ENCODE data around the gene NCS1.
"Not testable (repeated sequence)": the region's sequence is repeated elsewhere in the genome, so short reads cannot be mapped to it uniquely, and the experiment has no call there.

Gene NCS1

GRCh38 chr9:130276955-130277354 lies 104.8 kb downstream of the NCS1 start:
- no peak for DNase-seq (ENCODE audit: low read depth)

GRCh38 chr9:130277525-130277924 lies 105.3 kb downstream of the NCS1 start:
- DNase-seq (ENCODE audit: low read depth); H3K4me3 ChIP-seq (ENCODE audit: control insufficient read depth, low read depth, low read length): not testable (repeated sequence)

More at GRCh38 chr9:130276955-130277354, 104.8 kb downstream of the NCS1 start:
- H3K4me3 ChIP-seq (ENCODE audit: control insufficient read depth, low read depth, low read length), result no peak overlapping the region
- TF ChIP-seq CTCF (IDR thresholded peaks at IDR 0.05; ENCODE audit: control insufficient read depth, insufficient read depth, low read depth, low read length, missing control alignments), result no peak

- no peak overlapping the region for H3K4me3 ChIP-seq (ENCODE audit: control insufficient read depth, low read depth, low read length)
- TF ChIP-seq CTCF (IDR thresholded peaks at IDR 0.05; ENCODE audit: control insufficient read depth, insufficient read depth, low read depth, low read length, missing control alignments), result no peak
- no peak for DNase-seq (ENCODE audit: low read depth)
These were observed 111.5 kb downstream of the NCS1 start for GRCh38 chr9:130283539-130284248.

GRCh38 chr9:130284249-130284625 lies 112.0 kb downstream of the NCS1 start:
- H3K4me3 ChIP-seq (ENCODE audit: control insufficient read depth, low read depth, low read length), result no peak overlapping the region
- TF ChIP-seq CTCF (IDR thresholded peaks at IDR 0.05; ENCODE audit: control insufficient read depth, insufficient read depth, low read depth, low read length, missing control alignments), result no peak
- no peak for DNase-seq (ENCODE audit: low read depth)

GRCh38 chr9:130284690-130285089 lies 112.5 kb downstream of the NCS1 start:
- DNase-seq (ENCODE audit: low read depth), result no peak
- TF ChIP-seq CTCF (IDR thresholded peaks at IDR 0.05; ENCODE audit: control insufficient read depth, insufficient read depth, low read depth, low read length, missing control alignments), result no peak
- no peak overlapping the region for H3K4me3 ChIP-seq (ENCODE audit: control insufficient read depth, low read depth, low read length)

- H3K4me3 ChIP-seq (ENCODE audit: control insufficient read depth, low read depth, low read length), result no peak overlapping the region
- TF ChIP-seq CTCF (IDR thresholded peaks at IDR 0.05; ENCODE audit: control insufficient read depth, insufficient read depth, low read depth, low read length, missing control alignments), result no peak
- DNase-seq (ENCODE audit: low read depth), result no peak
These were observed 113.1 kb downstream of the NCS1 start for GRCh38 chr9:130285271-130285670.

GRCh38 chr9:130286072-130286770 lies 114.0 kb downstream of the NCS1 start:
- no peak for TF ChIP-seq CTCF (IDR thresholded peaks at IDR 0.05; ENCODE audit: control insufficient read depth, insufficient read depth, low read depth, low read length, missing control alignments)
- no peak for DNase-seq (ENCODE audit: low read depth)
- H3K4me3 ChIP-seq (ENCODE audit: control insufficient read depth, low read depth, low read length), result no peak overlapping the region

All from AG09309 (cell line).